Kidney (tissue), 14 donors: ENCODE measurements around the gene GPI. TPM values are rescaled to one million over a fixed set of nuclear protein-coding genes. Genes with fewer than 3 reads are reported as not detected.

Experiments used
- DNase-seq, 5 donors: peaks; one replicate each; pipeline ENCODE4 v3.0.0-alpha.2; 2013 to 2020
- FAIRE-seq: peaks from 2 replicates; lab custom pipeline; 2012; peaks lifted over from hg19 to GRCh38; lab: Jason Lieb, UNC
- H3K27ac ChIP-seq, 2 donors: one replicate each; pipeline ENCODE4 v1.7.0; 2013; ENCODE audit warnings: low read depth in 2 of 2, low read length in 2 of 2, inconsistent platforms in 1 of 2
- H3K27me3 ChIP-seq: one replicate; pipeline ENCODE4 v1.7.1; 2013; ENCODE audit warnings: low read length, inconsistent platforms; ENCODE audit not compliant: control insufficient read depth, insufficient read depth
- H3K36me3 ChIP-seq, 3 donors: one replicate each; pipeline versions ENCODE4 v1.7.0 to v1.7.1; 2013; ENCODE audit warnings: low read length in 3 of 3, control low read depth in 1 of 3, inconsistent platforms in 1 of 3; ENCODE audit not compliant: insufficient read depth in 3 of 3, control insufficient read depth in 2 of 3
- H3K4me1 ChIP-seq, 3 donors: one replicate each; pipeline versions ENCODE4 v1.7.0 to v1.7.1; 2013; ENCODE audit warnings: low read length in 3 of 3, inconsistent platforms in 1 of 3, low read depth in 1 of 3; ENCODE audit not compliant: control insufficient read depth in 2 of 3, insufficient read depth in 2 of 3
- H3K4me3 ChIP-seq, 3 donors: one replicate each; pipeline versions ENCODE4 v1.7.0 to v1.8.1; 2013; ENCODE audit warnings: low read length in 3 of 3, control low read depth in 1 of 3, inconsistent platforms in 1 of 3
- H3K9ac ChIP-seq, 3 donors: one replicate each; pipeline versions ENCODE4 v1.7.0 to v1.7.1; 2013; ENCODE audit warnings: low read length in 3 of 3, control low read depth in 1 of 3, inconsistent platforms in 1 of 3
- H3K9me3 ChIP-seq, 3 donors: one replicate each; pipeline versions ENCODE4 v1.7.0 to v1.7.1; 2013; ENCODE audit warnings: low read length in 3 of 3, control low read depth in 1 of 3, inconsistent platforms in 1 of 3; ENCODE audit not compliant: control insufficient read depth in 2 of 3, insufficient read depth in 1 of 3
- intact Hi-C: fragments of 100-400 bp; cut with DNase I; formaldehyde crosslinking; loops from one replicate; pipeline ENCODE4 v1.11.1; 2022
- polyA plus RNA-seq: library from polyadenylated mRNA; stranded (reverse); fragments of 350-450 nt; fragmentation: Illumina TruSeq; extraction: RNeasy Lipid Tissue Mini Kit (QIAGEN cat#74804); gene quantifications from one replicate; pipeline ENCODE4 v1.2.3, GENCODE V29; 2014; ENCODE audit warnings: low read depth, low replicate concordance; ENCODE audit not compliant: insufficient read depth
- total RNA-seq: library from RNA; stranded (reverse); fragmentation: NEBNext Ultra II Directional; extraction: Animal tissue kit (Norgen Biotek cat#: 25700); gene quantifications from one replicate; pipeline ENCODE4 v1.2.1, GENCODE V29; 2021
- TF ChIP-seq, protein P1 (sequence below): IDR thresholded peaks from 3 replicates; pipeline ENCODE4 v1.5.1; 2012; ENCODE audit warnings: mild to moderate bottlenecking, moderate library complexity, borderline replicate concordance; ENCODE audit not compliant: insufficient read depth; ENCODE audit errors: extremely low read depth
- donor health status: control.
- donor health status: control.
- donor health status: control.
- donor health status: control.
- donor health status: control.
- donor health status: DM: yes; HTN: yes; CAD: no.
- donor health status: Normal renal cell carcinoma (clear cell type).

GPI gene
- total and polyA plus RNA-seq, 2 donors from 2014 or later, result 257 to 315 TPM

- Histone ChIP-seq H3K4me3 (peak overlapping the region in 1 of 3 donors; percentile 6), H3K27ac (peak overlapping the region; percentile 44 to 70), H3K9me3 (no peaks in the 10 kb centered on the region), H3K9ac (peak overlapping the region in 1 of 3 donors; percentile 14), H3K27me3 (no peaks in the 10 kb centered on the region), H3K36me3 (peaks cover 0 to 6% (median 0%) of the 10 kb centered on the region in 3 donors), H3K4me1 (peaks cover 0 to 22% (median 21%) of the 10 kb centered on the region in 3 donors)
- intact Hi-C loops, result no loop called here
- FAIRE-seq, result no peak
- TF ChIP-seq, protein P1, sequence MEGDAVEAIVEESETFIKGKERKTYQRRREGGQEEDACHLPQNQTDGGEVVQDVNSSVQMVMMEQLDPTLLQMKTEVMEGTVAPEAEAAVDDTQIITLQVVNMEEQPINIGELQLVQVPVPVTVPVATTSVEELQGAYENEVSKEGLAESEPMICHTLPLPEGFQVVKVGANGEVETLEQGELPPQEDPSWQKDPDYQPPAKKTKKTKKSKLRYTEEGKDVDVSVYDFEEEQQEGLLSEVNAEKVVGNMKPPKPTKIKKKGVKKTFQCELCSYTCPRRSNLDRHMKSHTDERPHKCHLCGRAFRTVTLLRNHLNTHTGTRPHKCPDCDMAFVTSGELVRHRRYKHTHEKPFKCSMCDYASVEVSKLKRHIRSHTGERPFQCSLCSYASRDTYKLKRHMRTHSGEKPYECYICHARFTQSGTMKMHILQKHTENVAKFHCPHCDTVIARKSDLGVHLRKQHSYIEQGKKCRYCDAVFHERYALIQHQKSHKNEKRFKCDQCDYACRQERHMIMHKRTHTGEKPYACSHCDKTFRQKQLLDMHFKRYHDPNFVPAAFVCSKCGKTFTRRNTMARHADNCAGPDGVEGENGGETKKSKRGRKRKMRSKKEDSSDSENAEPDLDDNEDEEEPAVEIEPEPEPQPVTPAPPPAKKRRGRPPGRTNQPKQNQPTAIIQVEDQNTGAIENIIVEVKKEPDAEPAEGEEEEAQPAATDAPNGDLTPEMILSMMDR, result no peak
- DNase-seq, result peak in 4 of 5 donors; percentile 22 to 63 (median 52)
These were observed 47.6 kb upstream of the GPI start for GRCh38 chr19:34317311-34317927.

DNA sequence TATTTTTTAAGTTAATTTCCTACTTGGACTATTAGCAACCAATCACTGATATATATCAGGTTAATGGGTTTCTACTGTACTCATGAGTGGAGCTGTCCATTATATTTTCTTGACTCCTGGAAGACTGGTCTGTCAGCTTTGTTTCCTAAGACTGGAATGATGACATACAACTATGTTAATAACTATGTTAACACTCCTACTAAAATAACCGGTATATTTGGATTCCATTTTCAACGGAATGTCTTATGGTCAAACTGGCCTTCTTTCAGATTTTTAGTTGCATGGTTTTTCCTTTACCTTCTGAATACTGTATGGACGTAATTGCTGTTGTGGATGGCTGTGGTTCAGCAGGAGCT is 45.8 kb upstream of the GPI start:
- TF ChIP-seq, protein P1, result no peak
- H3K27me3 ChIP-seq, result no peaks in the 10 kb centered on the region
- H3K4me1 ChIP-seq, result peaks cover 0 to 22% (median 21%) of the 10 kb centered on the region in 3 donors
- H3K27ac ChIP-seq, result no peak overlapping the region
- FAIRE-seq, result no peak
- peak in 2 of 5 donors; percentile 14 to 29 for DNase-seq
- no peak overlapping the region for H3K4me3 ChIP-seq
- intact Hi-C loops, result no loop called here
- no peaks in the 10 kb centered on the region for H3K9me3 ChIP-seq
- no peak overlapping the region for H3K9ac ChIP-seq
- peaks cover 0 to 15% (median 0%) of the 10 kb centered on the region in 3 donors for H3K36me3 ChIP-seq

- H3K9me3 ChIP-seq, result no peaks in the 10 kb centered on the region
- no peak overlapping the region for H3K27ac ChIP-seq
- H3K9ac ChIP-seq, result no peak overlapping the region
- no peak for FAIRE-seq
- peaks cover 0 to 17% (median 0%) of the 10 kb centered on the region in 3 donors for H3K36me3 ChIP-seq
- intact Hi-C loops, result no loop called here
- DNase-seq, result no peak
- no peaks in the 10 kb centered on the region for H3K27me3 ChIP-seq
- TF ChIP-seq, protein P1, result no peak
- H3K4me3 ChIP-seq, result no peak overlapping the region
- peaks cover 0 to 22% (median 21%) of the 10 kb centered on the region in 3 donors for H3K4me1 ChIP-seq
These were observed 45.2 kb upstream of the GPI start for GRCh38 chr19:34319785-34320184.
